HG02840 (cell line): Measurements from ENCODE around the gene PDXP.

ENCODE experiments used
- ATAC-seq: cut with Tn5 transposase; IDR thresholded peaks from one replicate; pipeline ENCODE4 v1.9.1; 2021; ENCODE audit warnings: mild to moderate bottlenecking, moderate library complexity, moderate number of reproducible peaks; ENCODE audit not compliant: unreplicated experiment, low FRiP score

Gene PDXP

GRCh38 chr22:37627545-37627944 lies 31.0 kb upstream of the PDXP start:
- no peak for ATAC-seq

GRCh38 chr22:37628830-37629229 lies 29.7 kb upstream of the PDXP start:
- ATAC-seq: no peak

GRCh38 chr22:37629928-37630327 lies 28.6 kb upstream of the PDXP start:
- no peak for ATAC-seq

- no peak for ATAC-seq
These were observed 27.6 kb upstream of the PDXP start for GRCh38 chr22:37630839-37631435.

- no peak for ATAC-seq
These were observed 26.9 kb upstream of the PDXP start for GRCh38 chr22:37631448-37632173.

GRCh38 chr22:37632174-37633088 lies 26.1 kb upstream of the PDXP start:
- peak; percentile 11 for ATAC-seq

- ATAC-seq: peak; percentile 54
These were observed 25.4 kb upstream of the PDXP start for GRCh38 chr22:37633089-37633624.

- ATAC-seq: peak; percentile 48
These were observed 24.7 kb upstream of the PDXP start for GRCh38 chr22:37633625-37634416.

GRCh38 chr22:37634417-37634924 lies 24.1 kb upstream of the PDXP start:
- ATAC-seq: no peak

- no peak for ATAC-seq
These were observed 23.4 kb upstream of the PDXP start for GRCh38 chr22:37635157-37635556.

GRCh38 chr22:37636186-37636948 lies 22.2 kb upstream of the PDXP start:
- ATAC-seq: no peak

GRCh38 chr22:37636949-37637273 lies 21.6 kb upstream of the PDXP start:
- ATAC-seq: no peak

GRCh38 chr22:37638391-37639069 lies 20.0 kb upstream of the PDXP start:
- no peak for ATAC-seq

GRCh38 chr22:37639070-37639760 lies 19.3 kb upstream of the PDXP start, which contains the start of gene SH3BP1:
Gene SH3BP1 (plus strand): TSS chr22:37639669. CDS start chr22:37639788, 119 bp downstream.
- no peak for ATAC-seq

GRCh38 chr22:37639771-37640590 lies 18.5 kb upstream of the PDXP start:
- no peak for ATAC-seq

- ATAC-seq: no peak
These were observed 17.6 kb upstream of the PDXP start for GRCh38 chr22:37640591-37641560.
